ENCODE results near the gene ARHGEF28. TPM values are rescaled to one million over a fixed set of nuclear protein-coding genes. Genes with fewer than 3 reads are reported as not detected.

Gene ARHGEF28
- total RNA-seq, 1 donor from 2014 or later = 72.1 TPM

DNA sequence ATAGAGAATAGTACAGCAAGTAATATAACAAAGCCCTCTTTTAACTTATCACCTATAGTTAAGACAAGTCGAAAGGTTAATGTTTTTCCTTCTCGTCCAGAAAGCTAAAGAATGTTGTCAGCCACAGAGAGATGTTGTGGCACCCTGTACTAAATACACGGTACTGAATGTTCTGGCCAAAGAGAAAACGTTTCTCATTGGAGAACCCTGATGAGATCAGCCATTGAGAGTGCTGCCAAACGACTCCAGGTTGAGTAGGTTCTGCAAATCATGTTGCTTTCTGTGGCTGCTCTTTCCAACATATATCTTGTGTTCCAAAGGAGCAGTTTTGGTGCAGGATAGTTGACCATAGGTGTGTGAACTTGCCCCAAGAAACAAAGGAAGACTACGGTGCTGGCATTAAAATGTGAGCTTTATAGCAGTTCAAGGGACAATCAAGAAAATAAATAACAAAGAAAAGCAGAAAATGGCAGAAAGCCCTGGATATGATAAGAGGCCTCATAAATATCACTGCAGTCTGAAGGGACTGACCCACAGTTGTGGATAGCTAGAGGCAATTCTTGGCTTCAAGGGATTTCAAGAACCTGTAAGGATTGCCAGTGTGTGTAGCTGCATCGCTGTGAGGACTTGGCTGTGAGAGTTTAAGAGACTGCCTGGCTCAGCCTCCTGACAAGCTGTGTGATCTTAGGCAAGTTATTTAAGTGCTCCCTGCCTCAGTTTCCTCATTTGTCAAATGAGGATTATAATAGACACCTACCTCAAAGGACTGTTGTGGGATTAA is 102.7 kb downstream of the ARHGEF28 start:
- TF ChIP-seq, protein P1, sequence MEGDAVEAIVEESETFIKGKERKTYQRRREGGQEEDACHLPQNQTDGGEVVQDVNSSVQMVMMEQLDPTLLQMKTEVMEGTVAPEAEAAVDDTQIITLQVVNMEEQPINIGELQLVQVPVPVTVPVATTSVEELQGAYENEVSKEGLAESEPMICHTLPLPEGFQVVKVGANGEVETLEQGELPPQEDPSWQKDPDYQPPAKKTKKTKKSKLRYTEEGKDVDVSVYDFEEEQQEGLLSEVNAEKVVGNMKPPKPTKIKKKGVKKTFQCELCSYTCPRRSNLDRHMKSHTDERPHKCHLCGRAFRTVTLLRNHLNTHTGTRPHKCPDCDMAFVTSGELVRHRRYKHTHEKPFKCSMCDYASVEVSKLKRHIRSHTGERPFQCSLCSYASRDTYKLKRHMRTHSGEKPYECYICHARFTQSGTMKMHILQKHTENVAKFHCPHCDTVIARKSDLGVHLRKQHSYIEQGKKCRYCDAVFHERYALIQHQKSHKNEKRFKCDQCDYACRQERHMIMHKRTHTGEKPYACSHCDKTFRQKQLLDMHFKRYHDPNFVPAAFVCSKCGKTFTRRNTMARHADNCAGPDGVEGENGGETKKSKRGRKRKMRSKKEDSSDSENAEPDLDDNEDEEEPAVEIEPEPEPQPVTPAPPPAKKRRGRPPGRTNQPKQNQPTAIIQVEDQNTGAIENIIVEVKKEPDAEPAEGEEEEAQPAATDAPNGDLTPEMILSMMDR (conservative IDR thresholded peaks at IDR 0.05; ENCODE audit: low read depth, low read length) = no peak
- no peak for DNase-seq (ENCODE audit: low read depth)
- no peak overlapping the region for H3K4me3 ChIP-seq (ENCODE audit: low read depth, low read length)

DNA sequence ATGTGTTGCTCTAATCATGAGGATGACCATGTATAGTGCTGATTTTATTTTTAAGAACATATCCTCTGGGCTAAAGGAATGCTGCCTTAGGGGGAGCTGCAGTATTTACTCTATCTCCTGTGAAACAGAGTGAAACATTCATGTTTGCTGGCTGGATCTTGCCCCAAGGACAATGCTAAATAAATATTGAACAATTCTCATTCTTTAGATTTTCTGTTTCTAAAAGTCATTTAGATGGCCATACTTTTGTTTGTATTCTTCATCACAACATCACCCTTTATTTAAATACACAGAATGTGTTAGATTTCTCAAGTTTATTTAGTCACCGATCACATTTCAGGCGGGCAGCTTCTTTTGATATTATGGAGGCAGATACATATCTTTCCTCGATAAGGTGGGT is 103.3 kb downstream of the ARHGEF28 start:
- TF ChIP-seq, protein P1 (conservative IDR thresholded peaks at IDR 0.05; ENCODE audit: low read depth, low read length) = no peak
- DNase-seq (ENCODE audit: low read depth) = no peak
- no peak overlapping the region for H3K4me3 ChIP-seq (ENCODE audit: low read depth, low read length)

DNA sequence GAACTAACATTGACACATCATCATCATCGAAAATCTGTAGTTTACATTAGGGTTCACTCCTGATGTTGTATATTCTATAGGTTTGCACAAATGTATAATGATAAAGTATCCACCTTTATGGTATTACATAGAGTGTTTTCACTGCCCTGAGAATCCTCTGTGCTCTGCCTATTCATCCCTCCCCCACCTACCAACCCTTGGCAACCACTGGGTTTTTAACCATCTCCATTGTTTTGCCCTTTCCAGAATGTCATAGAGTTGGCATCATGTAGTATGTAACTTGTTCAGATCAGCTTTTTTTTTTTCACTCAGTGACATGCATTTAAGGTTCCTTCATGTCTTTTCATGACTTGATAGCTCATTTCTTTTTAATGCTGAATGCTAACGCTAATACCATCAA is 106.0 kb downstream of the ARHGEF28 start:
- DNase-seq (ENCODE audit: low read depth) = no peak
- TF ChIP-seq, protein P1 (conservative IDR thresholded peaks at IDR 0.05; ENCODE audit: low read depth, low read length) = no peak
- no peak overlapping the region for H3K4me3 ChIP-seq (ENCODE audit: low read depth, low read length)

DNA sequence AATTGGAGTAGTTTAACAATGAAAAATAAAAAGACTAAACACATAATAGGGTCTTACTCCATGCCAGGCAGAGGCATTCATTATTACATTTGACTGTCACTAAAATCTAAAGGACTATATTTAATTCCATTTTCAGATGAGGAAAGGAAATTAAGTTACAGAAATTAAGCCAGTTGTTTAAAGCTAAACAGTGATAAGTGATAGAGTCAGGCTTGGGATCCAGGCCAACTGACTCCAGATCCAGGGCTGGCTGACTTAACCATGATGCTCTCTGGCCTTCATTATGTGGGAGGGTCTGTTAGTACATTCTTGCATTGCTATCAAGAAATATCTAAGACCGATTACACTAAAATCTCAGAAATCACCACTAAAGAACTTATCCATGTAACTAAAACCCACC is 107.2 kb downstream of the ARHGEF28 start:
- TF ChIP-seq, protein P1 (conservative IDR thresholded peaks at IDR 0.05; ENCODE audit: low read depth, low read length) = no peak
- DNase-seq (ENCODE audit: low read depth) = no peak
- no peak overlapping the region for H3K4me3 ChIP-seq (ENCODE audit: low read depth, low read length)

DNA sequence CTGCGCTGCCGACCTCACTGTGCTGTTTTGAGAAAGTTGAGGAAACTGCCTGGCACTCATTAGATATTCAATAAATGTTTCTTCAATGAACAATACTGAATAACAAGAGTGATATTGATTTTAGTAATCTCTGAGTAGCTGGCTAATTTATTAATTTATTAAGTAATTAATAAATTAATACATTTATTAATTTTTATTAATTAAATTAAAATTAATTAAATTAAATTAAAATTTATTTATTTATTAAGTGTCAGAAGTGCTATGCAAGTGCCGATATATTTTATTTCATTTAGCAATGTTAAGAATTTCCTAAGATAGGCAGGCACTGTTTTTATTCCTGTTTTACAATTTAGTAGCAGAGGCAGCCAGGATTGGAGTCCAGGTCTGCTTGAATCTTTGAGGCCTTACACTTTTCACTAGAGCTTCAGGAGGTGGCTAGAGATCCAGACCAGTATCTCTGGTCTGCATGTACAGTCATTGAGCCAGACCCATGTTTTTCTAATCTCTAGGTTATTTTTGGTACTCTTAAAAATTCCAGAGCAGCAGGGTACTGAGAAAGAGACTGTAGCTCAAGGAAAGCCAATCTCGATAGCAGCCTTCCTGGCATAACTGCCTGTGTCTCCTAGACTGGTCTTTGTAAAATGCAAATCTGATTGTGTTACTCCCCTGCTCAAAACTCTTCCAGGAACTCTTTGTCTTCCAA is 109.2 kb downstream of the ARHGEF28 start:
- no peak for DNase-seq (ENCODE audit: low read depth)
- TF ChIP-seq, protein P1 (conservative IDR thresholded peaks at IDR 0.05; ENCODE audit: low read depth, low read length) = no peak
- no peak overlapping the region for H3K4me3 ChIP-seq (ENCODE audit: low read depth, low read length)

DNA sequence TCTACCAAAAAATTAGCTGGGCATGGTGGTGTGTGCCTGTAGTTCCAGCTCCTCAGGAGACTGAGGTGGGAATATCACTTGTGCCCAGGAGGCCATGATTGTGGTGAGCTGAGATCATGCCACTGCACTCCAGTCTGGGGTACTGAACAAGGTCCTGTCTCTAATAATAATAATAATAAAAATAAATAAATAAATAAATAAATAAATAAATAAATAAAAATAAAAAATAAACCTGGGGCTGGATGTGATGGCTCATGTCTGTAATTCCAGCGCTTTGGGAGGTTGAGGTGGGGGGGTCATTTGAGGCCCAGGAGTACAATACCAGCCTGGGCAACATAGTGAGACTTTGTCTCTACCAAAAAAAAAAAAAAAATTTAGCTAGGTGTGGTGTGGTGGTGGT is 113.7 kb downstream of the ARHGEF28 start:
- no peak for DNase-seq (ENCODE audit: low read depth)
- TF ChIP-seq, protein P1 (conservative IDR thresholded peaks at IDR 0.05; ENCODE audit: low read depth, low read length) = no peak
- no peak overlapping the region for H3K4me3 ChIP-seq (ENCODE audit: low read depth, low read length)
